ENCODE results near the gene EIF4A2.

- TF ChIP-seq CTCF (IDR thresholded peaks at IDR 0.05) (no peak), POLR2A (IDR thresholded peaks at IDR 0.05) (no peak)
Observed at GRCh38 chr3:186751480-186751879, 31.9 kb upstream of the EIF4A2 start.
